GM12878 (cell line): ENCODE data around the gene IFIT5. TPM values are rescaled to one million over a fixed set of nuclear protein-coding genes. Genes with fewer than 3 reads are reported as not detected.

Experiments used
- CHD2 ChIP-seq: IDR thresholded peaks from 2 replicates; pipeline ENCODE4 v1.6.1; 2011; ENCODE audit warnings: low read depth, low read length, improper control_type of control experiment, borderline replicate concordance
- CHD4 ChIP-seq: fragments of 200-600 bp; sonication (generic); IDR thresholded peaks from 2 replicates; pipeline ENCODE4 v1.6.1; 2016; ENCODE audit warnings: mild to moderate bottlenecking
- ESRRA ChIP-seq: IDR thresholded peaks from 2 replicates; pipeline ENCODE4 v1.6.1; 2012; ENCODE audit warnings: mild to moderate bottlenecking, low read length, improper control_type of control experiment
- HDAC2 ChIP-seq: fragments of 200-600 bp; sonication (generic); IDR thresholded peaks from 2 replicates; pipeline ENCODE4 v1.6.1; 2017
- HDGF ChIP-seq: fragments of 450-650 bp; IDR thresholded peaks from 2 replicates; pipeline ENCODE4 v1.6.1; 2016; ENCODE audit warnings: antibody characterized with exemption
- KDM1A ChIP-seq: fragments of 200-600 bp; sonication (generic); IDR thresholded peaks from 2 replicates; pipeline ENCODE4 v1.6.1; 2016; ENCODE audit warnings: borderline replicate concordance
- MTA3 ChIP-seq: IDR thresholded peaks from 2 replicates; pipeline ENCODE4 v1.6.1; 2012; ENCODE audit warnings: low read length, inconsistent platforms, borderline replicate concordance
- MYB ChIP-seq: fragments of 150-350 bp; IDR thresholded peaks from 2 replicates; pipeline ENCODE4 v1.6.1; 2014; ENCODE audit warnings: mild to moderate bottlenecking, low read depth, low read length, borderline replicate concordance
- MYC ChIP-seq: IDR thresholded peaks from 2 replicates; pipeline ENCODE4 v1.6.1; 2011; ENCODE audit warnings: mild to moderate bottlenecking, low read length, moderate library complexity, inconsistent platforms; ENCODE audit not compliant: insufficient read depth, insufficient replicate concordance, insufficient read length, severe bottlenecking
- NR2C2 ChIP-seq: IDR thresholded peaks from 2 replicates; pipeline ENCODE4 v1.6.1; 2011; ENCODE audit warnings: borderline replicate concordance, low read depth; ENCODE audit not compliant: control insufficient read depth, insufficient read length
- POLR2A ChIP-seq: IDR thresholded peaks from 2 replicates; pipeline ENCODE4 v1.6.1; 2011; ENCODE audit warnings: low read depth, mild to moderate bottlenecking, low read length
- SMAD1 ChIP-seq: fragments of 450-650 bp; IDR thresholded peaks from 2 replicates; pipeline ENCODE4 v1.6.1; 2018; ENCODE audit warnings: mild to moderate bottlenecking, low read depth; ENCODE audit not compliant: partially characterized antibody
- SREBF2 ChIP-seq: IDR thresholded peaks from 2 replicates; pipeline ENCODE4 v1.6.1; 2012; ENCODE audit warnings: mild to moderate bottlenecking, low read length
- TBL1XR1 ChIP-seq: IDR thresholded peaks from 2 replicates; pipeline ENCODE4 v1.6.1; 2012; ENCODE audit warnings: low read depth, low read length, improper control_type of control experiment
- ZBED1 ChIP-seq: IDR thresholded peaks from 2 replicates; pipeline ENCODE4 v1.6.1; 2016; ENCODE audit warnings: borderline replicate concordance
- polyA plus RNA-seq, 11 experiments: library from polyadenylated mRNA; depleted of rRNA in 4 of 11; unstranded in 6 of 11; stranded (reverse) in 5 of 11; fragments of >200 nt; fragmentation: Nextera tagmentation in 4 of 11; fragmentation: Illumina TruSeq in 1 of 11; extraction: Ambion mirVana in 4 of 11; extraction: Trizol in 1 of 11; gene quantifications; 1 replicate in 1 of 11; 2 replicates in 10 of 11; pipeline versions ENCODE4 v1.2.1 to v1.2.3, GENCODE V29; 2011 to 2016; ENCODE audit warnings: inconsistent platforms in 2 of 11, missing spikeins in 2 of 11, low read depth in 1 of 11
- total RNA-seq, 4 experiments: library from RNA; depleted of rRNA in 3 of 4; stranded (reverse); fragments of >200 nt in 3 of 4; fragmentation: Illumina TruSeq in 1 of 4; extraction: Trizol in 1 of 4; gene quantifications; 2 replicates each; pipeline versions ENCODE4 v1.2.1 to v1.2.3, GENCODE V29; 2013 to 2021
- TF ChIP-seq, protein P1 (sequence below): fragments of 450-650 bp; IDR thresholded peaks from 2 replicates; pipeline ENCODE4 v1.6.1; 2018; ENCODE audit warnings: borderline replicate concordance, mild to moderate bottlenecking; ENCODE audit not compliant: partially characterized antibody
- TF ChIP-seq, protein P2 (sequence below): fragments of 450-650 bp; IDR thresholded peaks from 2 replicates; pipeline ENCODE4 v1.6.1; 2017; ENCODE audit warnings: mild to moderate bottlenecking, low read depth, inconsistent platforms; ENCODE audit not compliant: poor library complexity, severe bottlenecking
- TF ChIP-seq, protein P3 (sequence below), 3 experiments: IDR thresholded peaks in 2 of 3; conservative IDR thresholded peaks in 1 of 3; 2 replicates each; pipeline ENCODE4 v1.5.1; 2011; ENCODE audit warnings: low read depth in 3 of 3, low read length in 3 of 3, mild to moderate bottlenecking in 3 of 3, control low read depth in 2 of 3, moderate library complexity in 2 of 3, inconsistent platforms in 1 of 3, mixed read lengths in 1 of 3; ENCODE audit not compliant: control insufficient read depth in 2 of 3, insufficient read depth in 1 of 3; ENCODE audit errors: extremely low read depth in 1 of 3

The IFIT5 gene
- total and polyA plus RNA-seq, 10 of the 15 experiments (the other 5 are each of a cell fraction or from before 2014, with no cell fraction given): 5.9 to 17.0 (median 10.4) TPM

DNA sequence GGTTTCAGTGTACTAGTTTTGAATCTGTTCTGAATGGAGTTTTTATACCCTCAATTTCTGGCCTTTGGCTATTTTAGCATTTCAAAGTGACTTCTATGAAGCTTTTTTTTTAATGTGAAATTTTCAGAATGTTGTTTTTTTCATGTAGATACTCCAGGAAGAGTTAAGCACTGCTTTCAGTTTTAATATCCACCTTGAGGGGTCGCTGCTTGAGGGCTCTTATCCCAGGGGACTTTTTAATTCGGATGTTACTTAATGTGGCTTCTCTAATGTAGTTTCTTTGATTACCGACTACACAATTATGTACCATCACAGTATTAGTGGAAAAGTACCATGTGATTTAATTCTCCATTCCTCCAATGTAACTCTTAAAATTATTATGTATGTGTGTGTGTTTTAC is 5.2 kb downstream of the IFIT5 start (continued):
- TF ChIP-seq, protein P1, sequence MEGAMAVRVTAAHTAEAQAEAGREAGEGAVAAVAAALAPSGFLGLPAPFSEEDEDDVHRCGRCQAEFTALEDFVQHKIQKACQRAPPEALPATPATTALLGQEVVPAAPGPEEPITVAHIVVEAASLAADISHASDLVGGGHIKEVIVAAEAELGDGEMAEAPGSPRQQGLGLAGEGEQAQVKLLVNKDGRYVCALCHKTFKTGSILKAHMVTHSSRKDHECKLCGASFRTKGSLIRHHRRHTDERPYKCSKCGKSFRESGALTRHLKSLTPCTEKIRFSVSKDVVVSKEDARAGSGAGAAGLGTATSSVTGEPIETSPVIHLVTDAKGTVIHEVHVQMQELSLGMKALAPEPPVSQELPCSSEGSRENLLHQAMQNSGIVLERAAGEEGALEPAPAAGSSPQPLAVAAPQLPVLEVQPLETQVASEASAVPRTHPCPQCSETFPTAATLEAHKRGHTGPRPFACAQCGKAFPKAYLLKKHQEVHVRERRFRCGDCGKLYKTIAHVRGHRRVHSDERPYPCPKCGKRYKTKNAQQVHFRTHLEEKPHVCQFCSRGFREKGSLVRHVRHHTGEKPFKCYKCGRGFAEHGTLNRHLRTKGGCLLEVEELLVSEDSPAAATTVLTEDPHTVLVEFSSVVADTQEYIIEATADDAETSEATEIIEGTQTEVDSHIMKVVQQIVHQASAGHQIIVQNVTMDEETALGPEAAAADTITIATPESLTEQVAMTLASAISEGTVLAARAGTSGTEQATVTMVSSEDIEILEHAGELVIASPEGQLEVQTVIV: no peak
- TF ChIP-seq POLR2A (no peak), SMAD1 (no peak), MYC (no peak), CHD2 (no peak), ESRRA (no peak), CHD4 (no peak), MYB (no peak), HDGF (no peak), SREBF2 (no peak), NR2C2 (no peak), HDAC2 (no peak), ZBED1 (no peak), TBL1XR1 (no peak), MTA3 (no peak), KDM1A (no peak)
- TF ChIP-seq, protein P2, sequence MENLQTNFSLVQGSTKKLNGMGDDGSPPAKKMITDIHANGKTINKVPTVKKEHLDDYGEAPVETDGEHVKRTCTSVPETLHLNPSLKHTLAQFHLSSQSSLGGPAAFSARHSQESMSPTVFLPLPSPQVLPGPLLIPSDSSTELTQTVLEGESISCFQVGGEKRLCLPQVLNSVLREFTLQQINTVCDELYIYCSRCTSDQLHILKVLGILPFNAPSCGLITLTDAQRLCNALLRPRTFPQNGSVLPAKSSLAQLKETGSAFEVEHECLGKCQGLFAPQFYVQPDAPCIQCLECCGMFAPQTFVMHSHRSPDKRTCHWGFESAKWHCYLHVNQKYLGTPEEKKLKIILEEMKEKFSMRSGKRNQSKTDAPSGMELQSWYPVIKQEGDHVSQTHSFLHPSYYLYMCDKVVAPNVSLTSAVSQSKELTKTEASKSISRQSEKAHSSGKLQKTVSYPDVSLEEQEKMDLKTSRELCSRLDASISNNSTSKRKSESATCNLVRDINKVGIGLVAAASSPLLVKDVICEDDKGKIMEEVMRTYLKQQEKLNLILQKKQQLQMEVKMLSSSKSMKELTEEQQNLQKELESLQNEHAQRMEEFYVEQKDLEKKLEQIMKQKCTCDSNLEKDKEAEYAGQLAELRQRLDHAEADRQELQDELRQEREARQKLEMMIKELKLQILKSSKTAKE: peak; percentile 23
- TF ChIP-seq, protein P3, sequence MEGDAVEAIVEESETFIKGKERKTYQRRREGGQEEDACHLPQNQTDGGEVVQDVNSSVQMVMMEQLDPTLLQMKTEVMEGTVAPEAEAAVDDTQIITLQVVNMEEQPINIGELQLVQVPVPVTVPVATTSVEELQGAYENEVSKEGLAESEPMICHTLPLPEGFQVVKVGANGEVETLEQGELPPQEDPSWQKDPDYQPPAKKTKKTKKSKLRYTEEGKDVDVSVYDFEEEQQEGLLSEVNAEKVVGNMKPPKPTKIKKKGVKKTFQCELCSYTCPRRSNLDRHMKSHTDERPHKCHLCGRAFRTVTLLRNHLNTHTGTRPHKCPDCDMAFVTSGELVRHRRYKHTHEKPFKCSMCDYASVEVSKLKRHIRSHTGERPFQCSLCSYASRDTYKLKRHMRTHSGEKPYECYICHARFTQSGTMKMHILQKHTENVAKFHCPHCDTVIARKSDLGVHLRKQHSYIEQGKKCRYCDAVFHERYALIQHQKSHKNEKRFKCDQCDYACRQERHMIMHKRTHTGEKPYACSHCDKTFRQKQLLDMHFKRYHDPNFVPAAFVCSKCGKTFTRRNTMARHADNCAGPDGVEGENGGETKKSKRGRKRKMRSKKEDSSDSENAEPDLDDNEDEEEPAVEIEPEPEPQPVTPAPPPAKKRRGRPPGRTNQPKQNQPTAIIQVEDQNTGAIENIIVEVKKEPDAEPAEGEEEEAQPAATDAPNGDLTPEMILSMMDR (IDR thresholded peaks at IDR 0.05 in 2 of 3, conservative IDR thresholded peaks at IDR 0.05 in 1 of 3; ENCODE audit: control insufficient read depth in 2 of 3, extremely low read depth in 1 of 3, insufficient read depth in 1 of 3, low read depth in 3 of 3, low read length in 3 of 3): peak; percentile 47 to 57 (median 49)
